ENCODE results near the gene NOC3L.
"Not testable (repeated sequence)": the region's sequence is repeated elsewhere in the genome, so short reads cannot be mapped to it uniquely, and the experiment has no call there.

NOC3L gene, protein sequence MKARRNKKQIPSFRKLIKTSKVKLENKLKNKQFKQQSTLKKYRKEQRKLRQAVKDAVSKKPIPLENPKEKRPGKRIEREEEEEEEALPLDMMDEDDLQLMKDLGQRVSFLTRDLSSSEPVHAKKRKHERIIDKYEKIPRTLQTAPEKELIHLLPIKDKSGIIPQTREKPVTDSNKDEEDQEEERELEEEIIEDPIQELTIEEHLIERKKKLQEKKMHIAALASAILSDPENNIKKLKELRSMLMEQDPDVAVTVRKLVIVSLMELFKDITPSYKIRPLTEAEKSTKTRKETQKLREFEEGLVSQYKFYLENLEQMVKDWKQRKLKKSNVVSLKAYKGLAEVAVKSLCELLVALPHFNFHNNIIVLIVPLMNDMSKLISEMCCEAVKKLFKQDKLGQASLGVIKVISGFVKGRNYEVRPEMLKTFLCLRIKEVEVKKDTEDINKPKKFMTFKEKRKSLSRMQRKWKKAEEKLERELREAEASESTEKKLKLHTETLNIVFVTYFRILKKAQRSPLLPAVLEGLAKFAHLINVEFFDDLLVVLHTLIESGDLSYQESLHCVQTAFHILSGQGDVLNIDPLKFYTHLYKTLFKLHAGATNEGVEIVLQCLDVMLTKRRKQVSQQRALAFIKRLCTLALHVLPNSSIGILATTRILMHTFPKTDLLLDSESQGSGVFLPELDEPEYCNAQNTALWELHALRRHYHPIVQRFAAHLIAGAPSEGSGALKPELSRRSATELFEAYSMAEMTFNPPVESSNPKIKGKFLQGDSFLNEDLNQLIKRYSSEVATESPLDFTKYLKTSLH

DNA sequence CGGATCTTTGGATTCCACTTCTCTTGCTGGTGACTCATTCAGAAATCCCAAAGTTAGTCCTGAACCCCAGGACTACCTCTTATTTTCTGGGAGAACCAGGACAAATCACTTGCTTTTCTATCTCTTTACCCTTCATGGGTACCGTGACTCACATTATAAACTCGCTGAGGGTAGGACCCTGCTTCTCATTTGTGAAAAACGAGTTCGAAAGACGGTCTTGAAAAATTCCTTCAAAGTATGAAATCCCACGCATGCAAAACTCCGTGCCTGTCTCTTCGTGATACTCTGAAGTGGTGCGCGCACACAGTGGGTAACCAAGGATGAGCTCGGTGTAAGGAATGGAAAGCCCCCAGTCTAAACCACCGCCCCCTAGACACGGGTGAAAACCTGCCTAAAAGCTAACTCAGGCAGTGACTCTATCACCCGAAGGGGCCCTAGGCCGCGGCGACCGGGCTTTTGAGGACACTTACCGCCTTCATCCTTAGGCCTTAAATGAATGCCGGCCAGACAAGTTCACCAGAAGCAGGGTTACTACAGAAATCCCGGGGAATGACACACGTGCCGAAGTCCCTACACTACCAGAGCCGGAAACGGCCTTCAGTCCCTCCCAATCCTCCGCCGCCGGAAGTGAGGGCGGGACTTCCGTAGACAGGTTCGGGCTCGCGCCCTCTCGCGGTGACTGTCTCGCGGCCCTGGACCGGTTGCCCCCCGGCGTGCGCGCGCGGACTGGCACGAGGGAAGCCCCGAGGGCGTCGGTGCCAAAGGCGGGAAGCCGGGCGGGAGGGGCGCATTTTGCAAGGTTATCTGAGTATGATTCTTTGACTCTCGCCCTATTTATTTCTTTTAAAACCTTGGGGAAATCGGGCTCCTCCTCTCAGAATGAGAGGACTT, at the start of gene NOC3L:
NOC3L (minus strand) TSS at position 580 of the 891 bp plus-strand sequence; CDS start at position 479, 101 bp downstream.
- DNase-seq (ENCODE audit: low read depth in 1 of 2, low spot score in 1 of 2), result peak; percentile 91 to 93

DNA sequence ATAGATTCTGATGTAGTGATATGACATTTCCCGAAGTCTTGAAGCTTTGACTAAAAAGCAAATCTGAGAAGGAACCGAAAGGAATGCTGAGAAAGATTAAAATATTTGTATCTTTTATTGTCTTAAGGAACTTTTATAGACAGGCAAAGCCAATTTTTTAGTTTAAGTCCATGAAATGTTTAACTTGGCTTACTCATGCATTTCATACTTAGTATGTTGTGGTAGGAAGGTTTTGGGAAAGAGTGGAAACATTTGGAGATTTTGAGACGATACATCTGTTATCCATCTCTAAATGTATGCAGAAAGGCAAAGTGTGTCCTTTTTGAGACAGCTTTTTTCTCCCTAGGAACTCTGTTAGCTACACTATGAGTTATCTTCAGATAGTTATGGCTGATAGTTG, 49.7 kb upstream of the NOC3L start:
- DNase-seq (ENCODE audit: low read depth in 1 of 2, low spot score in 1 of 2), result no peak

DNA sequence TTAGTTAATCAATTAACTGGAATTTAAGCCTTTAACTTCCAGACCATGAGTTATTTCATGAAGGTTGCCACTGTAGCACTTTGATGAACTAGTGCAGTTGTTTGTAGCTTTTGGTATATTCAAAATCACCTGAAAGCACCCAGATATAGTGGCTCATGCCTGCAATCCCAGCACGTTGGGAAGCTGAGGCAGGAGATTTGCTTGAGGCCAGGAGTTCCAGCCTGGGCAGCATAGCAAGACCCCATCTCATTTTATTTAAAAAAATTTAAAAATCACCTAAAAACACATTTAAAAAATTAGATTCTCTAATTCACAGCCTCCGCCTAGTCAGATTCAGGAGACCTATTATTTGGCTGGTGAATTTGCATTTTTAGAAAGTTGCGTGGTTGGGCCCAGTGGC, 48.6 kb upstream of the NOC3L start:
- DNase-seq (ENCODE audit: low read depth in 1 of 2, low spot score in 1 of 2), result no peak

DNA sequence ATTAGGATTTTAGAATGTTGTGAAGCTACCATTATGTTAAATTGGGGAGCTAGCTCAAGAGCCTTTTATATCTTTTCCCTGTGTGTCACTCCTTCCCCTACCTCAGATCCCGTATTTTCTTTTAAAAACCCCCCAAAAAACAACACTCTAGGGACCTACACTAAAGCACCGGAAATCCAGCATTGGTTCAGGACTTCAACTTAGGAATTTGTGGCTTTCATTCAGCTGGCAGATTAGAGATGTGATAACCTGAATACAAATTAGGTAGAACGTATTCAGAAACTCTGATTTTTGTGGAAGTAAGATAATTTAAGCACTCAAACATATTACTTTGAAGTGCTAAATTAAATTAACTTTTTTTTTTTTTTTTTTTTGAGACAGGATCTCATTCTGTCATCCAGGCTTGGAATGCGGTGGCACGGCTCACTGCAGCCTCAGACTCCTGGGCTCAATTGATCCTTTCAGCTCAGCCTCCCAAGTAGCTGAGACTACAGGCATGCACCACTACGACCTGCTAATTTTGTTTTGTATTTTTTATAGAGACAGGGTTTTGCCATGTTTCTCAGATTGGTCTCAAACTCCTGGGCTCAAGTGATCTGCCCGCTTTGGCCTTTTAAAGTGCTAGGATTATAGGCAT, 46.4 kb upstream of the NOC3L start:
- DNase-seq (ENCODE audit: low read depth in 1 of 2, low spot score in 1 of 2), result no peak

DNA sequence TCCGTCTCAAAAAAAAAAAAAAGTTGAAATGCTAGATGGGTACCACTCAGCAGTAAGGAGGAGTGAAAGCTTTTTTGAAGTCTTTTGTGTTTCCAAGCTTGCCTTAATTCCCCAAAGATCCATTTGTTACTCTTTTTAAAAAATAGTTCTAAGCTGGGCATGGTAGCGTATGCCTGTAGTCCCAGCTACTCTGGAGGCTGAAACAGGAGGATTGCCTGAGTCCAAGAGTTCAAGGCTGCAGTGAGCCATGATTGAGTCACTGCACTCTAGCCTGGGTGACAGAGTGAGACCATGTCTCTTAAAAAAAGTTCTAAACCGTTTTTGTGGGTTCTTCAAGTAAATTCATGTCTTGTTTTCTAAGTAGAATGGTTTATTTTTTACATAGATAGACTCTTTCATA, 44.9 kb upstream of the NOC3L start:
- no peak for DNase-seq (ENCODE audit: low read depth in 1 of 2, low spot score in 1 of 2)

DNA sequence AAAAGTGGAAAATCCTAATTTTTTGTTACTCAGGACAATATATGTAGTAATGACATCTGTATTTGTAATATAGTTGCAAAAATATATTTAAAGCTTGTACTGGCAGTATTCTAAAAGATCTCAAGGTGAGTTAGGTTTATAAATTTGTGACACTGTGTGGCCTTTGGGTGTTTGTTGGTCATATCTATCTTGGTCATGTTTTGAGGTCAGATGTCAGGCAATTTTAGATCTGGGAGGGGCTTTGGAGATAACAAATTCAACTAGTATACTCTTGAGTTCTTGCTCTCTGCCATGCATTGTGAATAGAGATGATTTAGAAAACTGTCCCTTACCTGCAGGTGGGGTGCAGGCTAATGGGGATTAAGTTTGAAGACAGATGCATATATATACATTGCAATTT, 42.7 kb upstream of the NOC3L start:
- no peak for DNase-seq (ENCODE audit: low read depth in 1 of 2, low spot score in 1 of 2)

DNA sequence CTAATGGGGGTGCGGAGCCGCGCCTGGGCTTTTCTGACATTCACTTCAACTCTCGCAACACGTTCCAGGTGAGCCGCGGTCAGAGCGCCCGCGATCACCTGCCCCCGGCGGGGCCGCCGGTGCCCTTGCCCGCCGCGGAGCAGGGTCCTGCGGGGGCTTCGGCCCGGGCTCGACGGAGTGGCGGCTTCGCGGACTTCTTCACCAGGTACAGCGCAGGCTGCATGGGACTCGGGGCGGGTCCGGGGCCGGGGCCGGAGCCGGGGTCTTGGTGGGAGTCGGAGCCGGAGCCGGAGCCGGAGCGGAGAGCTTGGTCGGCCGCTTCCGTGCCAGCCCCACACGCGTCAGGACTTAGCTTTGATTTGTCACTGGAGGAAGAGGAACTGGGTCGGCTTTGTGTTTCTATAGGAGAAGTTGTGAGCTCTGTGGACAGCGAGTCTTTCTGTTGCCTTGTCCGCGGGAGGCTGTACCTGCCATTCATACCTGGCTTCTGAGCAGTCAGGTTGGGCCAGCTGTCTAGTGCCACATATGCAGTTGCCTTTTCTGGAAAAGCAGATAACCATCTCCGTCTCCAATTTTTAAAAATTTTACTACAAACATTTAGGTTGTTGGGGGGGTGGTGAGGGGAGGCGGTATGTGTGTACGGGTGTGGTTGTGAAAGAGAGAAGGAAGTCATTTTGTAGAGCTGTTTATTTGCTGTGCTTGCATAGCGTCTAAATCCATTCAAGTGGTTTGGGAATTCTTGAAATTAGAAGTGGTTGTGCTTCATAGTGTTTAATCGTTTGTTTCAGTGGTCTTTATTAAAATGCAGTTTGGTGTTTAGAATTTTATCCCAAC, 40.9 kb upstream of the NOC3L start:
- DNase-seq (ENCODE audit: low read depth in 1 of 2, low spot score in 1 of 2), result no peak

DNA sequence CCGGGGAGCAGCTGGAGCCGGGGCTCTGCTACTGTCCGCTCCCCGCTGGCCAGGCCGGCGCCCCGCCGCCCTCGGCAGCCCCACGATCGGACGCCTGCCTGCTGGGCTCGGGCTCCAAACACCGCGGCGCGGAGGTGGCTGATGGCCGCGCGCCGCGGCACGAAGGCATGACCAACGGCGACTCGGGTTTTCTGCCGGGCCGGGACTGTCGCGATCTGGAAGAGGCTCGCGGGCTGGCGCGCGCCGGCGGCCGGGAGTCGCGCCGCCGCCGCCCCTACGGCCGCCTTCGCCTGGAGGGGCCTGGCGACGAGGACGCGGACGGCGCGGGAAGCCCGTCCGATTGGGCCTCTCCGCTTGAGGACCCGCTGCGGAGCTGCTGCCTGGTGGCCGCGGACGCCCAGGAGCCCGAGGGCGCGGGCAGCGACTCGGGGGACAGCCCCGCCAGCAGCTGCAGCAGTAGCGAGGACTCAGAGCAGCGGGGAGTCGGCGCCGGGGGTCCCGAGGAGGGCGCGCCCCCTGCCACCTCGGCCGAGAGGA, 40.2 kb upstream of the NOC3L start:
- no peak for DNase-seq (ENCODE audit: low read depth in 1 of 2, low spot score in 1 of 2)

DNA sequence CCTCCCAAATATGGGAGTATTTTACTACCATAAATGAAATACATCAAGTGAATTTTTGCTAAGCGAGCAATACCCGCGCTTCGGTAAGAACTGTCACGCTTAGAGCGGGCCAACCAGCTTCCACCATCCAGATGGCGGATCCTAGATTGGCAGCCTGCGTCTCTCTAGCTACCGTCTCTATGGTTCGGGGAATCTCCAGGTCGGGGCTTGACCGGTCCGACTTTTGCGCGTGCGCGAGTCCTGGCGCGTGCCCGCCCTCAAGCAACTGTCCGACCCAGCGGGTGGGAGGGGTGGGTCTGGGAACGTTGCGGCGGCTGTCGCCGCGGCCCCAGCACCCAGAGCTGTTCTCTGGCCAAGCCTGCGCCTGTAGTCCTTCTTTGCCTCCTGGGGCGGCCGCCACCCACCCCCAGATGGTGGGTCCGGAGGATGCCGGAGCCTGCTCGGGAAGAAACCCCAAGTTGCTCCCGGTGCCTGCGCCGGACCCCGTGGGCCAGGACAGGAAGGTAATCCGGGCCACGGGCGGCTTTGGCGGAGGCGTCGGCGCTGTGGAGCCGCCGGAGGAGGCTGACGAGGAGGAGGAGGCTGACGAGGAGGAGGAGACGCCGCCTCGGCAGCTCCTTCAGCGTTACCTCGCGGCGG, 39.6 kb upstream of the NOC3L start, which contains the start of gene TBC1D12:
TBC1D12 (plus strand) TSS at position 338 of the 639 bp plus-strand sequence; CDS start at position 411, 73 bp downstream.
- no peak for DNase-seq (ENCODE audit: low read depth in 1 of 2, low spot score in 1 of 2)

DNA sequence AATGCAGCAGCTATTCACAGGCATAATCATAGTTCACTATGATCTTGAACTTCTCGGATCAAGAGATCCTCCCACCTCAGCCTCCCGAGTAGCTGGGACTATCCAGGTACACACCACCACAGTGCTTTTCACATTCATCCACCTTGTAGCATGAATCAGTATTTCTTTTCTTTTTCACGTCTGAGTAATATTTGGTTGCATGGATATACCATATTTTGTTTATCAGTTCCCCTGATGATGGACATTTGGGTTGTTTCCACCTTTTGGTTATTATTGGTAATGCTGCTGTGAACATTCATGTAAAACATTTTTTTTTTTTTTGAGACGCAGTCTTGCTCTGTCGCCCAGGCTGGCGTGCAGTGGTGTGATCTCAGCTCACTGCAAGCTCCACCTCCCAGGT, 36.0 kb upstream of the NOC3L start:
- no peak for DNase-seq (ENCODE audit: low read depth in 1 of 2, low spot score in 1 of 2)

DNA sequence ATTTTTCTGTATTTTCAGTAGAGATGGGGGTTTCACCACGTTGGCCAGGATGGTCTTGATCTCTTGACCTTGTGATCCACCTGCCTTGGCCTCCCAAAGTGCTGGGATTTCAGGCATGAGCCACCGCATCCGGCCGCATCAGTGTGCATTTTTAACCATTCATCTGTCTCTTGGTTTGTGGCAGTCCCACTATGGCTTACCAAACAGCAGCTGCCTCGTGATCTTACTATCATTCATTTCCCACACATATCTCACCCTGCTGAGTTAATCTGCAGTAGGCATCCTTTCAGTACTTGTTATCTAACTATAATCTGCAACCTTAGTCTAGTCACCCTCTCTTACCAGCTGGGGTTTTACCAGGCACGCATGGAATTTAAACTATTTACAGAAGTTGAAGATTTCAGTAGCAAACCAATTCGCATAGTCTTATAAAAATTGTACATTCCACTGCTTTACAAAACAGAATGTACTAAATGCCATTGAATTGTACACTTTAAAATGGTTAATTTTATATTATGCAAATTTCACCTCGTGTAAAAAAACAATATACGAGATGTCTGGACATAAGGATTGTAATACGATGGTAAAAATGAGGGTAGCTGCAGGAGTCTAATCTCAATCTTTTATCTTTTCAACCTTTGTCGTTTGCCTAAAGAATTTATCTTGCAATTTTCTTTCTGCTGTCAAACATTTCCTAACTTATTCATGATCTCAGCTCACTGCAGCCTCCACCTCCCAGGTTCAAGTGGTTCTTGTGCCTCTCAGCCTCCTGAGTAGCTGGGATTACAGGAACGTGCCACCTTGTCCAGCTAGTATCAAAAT, 35.0 kb upstream of the NOC3L start:
- no peak for DNase-seq (ENCODE audit: low read depth in 1 of 2, low spot score in 1 of 2)

DNA sequence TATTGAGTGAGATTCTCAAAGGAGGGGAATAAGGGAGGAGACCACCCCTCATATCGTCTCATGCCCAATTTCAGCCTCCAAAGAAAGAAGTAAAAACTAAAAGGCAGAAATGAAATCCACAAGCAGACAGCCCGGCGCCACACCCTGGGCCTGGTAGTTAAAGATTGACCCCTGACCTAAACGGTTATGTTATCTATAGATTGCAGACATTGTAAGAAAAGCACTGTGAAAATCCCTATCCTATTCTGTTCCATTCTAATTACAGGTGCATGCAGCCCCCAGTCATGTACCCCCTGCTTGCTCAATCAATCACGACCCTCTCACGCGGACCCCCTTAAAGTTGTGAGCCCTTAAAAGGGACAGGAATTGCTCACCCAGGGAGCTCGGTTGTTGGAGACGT, 29.4 kb upstream of the NOC3L start:
- not testable (repeated sequence) for DNase-seq (ENCODE audit: low read depth in 1 of 2, low spot score in 1 of 2)

DNA sequence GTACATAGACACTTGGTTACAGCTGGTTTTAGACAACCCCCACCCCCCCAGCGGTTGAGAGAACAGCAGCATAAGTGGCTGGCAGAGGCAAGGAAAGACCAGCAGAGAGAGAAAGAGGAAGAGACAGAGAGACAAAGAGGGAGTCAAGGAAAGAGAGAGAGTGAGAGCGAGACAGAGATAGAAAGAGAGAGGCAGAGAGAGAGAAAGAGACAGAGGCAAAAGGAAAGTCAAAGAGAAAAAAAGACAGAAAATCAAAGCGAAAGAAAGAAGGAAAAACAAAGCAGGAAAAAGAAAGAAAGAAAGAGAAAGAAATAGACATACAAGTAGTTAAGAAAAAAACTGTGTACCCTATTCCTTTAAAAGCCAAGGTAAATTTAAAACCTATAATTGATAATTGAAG, 23.0 kb upstream of the NOC3L start:
- DNase-seq (ENCODE audit: low read depth in 1 of 2, low spot score in 1 of 2), result not testable (repeated sequence)

DNA sequence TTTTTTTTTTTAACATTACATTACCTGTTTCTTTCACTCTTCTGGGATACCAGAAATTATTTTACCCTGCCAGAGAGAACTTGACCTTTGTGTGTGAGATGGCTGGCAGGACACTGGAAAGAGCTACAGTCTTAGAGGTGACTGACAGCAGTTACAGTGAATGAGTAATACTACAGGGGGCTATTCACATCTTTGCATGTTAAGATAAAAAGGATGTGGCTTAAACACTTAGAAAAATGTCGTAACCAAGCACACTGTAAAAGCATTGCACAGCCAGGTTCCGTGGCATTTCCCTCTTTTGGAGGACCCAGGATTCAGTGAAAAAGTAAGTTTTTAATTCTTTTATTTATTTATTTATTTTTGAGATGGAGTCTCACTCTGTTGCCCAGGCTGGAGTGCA, 20.8 kb upstream of the NOC3L start:
- no peak for DNase-seq (ENCODE audit: low read depth in 1 of 2, low spot score in 1 of 2)

DNA sequence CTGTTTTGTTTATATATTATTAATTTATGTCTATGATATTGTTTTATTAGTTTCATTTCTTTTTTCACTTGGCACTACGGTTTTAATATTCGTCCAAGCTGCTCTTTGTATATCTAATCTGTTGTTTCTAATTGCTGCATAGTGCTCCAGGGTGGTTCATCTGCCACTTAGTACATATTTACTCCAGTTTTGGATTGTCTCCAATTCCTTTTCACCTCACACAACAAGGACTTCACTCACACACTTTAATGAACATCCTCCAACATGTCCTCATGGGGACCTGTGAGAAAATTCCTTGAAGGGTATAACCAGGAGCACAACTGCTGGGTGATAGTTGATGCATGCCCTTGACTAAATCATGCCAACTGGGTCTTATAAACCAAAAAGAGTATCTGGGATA, 14.1 kb upstream of the NOC3L start:
- DNase-seq (ENCODE audit: low read depth in 1 of 2, low spot score in 1 of 2), result no peak

DNA sequence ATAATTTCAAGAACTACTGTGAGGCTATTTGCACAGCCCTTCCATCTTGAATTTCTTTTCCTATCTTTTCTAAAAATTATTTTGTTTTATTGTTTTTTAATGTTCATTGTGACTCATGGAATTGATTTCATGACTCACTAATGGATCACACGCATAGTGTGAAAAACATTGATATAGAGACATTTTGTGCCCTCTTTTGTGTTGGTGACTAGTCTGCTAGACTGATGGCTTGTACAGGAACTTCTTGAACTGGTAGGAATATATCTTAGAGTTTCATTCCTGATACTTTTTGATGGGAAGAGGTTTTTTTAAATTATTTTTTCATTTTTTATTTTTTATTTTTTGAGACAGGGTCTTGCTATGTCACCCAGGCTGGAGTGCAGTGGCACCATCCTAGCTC, 12.6 kb upstream of the NOC3L start:
- no peak for DNase-seq (ENCODE audit: low read depth in 1 of 2, low spot score in 1 of 2)

DNA sequence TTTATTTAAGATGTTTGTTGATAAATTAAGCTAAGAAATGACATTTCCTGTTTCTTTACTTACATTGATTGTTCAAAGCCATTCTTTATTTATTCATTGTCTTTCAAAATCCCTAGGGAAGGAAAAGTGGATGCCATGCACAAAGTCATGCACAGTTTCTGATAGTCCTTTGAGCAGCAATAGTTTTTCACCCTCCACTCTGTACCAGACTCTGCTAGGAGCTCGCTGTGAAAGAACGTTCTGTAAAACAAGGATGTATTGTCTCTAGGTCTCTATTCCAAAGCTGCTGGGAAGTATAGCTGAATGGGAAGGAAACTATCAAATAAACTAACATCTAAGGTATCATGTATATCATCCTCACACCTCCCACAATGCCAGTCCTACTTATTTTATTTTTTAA, 7.8 kb upstream of the NOC3L start:
- DNase-seq (ENCODE audit: low read depth in 1 of 2, low spot score in 1 of 2), result no peak

DNA sequence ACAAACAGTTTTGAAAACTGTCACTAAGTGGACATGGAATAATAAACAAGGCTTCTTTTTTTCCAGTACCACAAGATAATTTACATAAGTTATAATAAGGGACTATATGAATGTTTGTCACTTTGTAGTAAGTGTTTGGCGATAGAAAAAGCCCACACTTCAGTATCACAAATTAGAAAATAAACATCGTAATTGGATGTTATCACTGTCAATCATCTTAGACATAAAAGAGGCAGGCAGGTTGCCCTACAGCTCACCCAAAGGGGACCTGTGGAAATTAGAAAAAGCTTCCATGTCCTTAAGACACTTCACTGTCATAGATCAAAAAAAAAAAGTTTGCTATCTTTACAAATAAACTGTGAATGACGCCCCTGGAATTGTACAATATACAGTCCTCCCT, 3.6 kb upstream of the NOC3L start:
- no peak for DNase-seq (ENCODE audit: low read depth in 1 of 2, low spot score in 1 of 2)

All from activated T-helper 1 cell treated with anti-CD3 and anti-CD28 coated beads, Interleukin-2, amount 50 U/mL, for 16 hours (primary cell).